Stimulated activated memory B cell treated with anti-CD40 and anti-IgM and Interleukin-4, amounts not matched to agents 10 μg/mL and 1 μg/mL and 100 μg/mL, for 72 hours (primary cell): ENCODE measurements around the gene KMT5C.

ENCODE experiments used
- ATAC-seq: fragments of 150-1000 bp; cut with Tn5 transposase; 2 replicates; pipeline ENCODE4 v1.10.0; 2021
- H3K27ac Mint-ChIP-seq: one replicate; pipeline ENCODE4 v1.8.0; 2022; ENCODE audit warnings: mild to moderate bottlenecking, mixed read lengths
- H3K27me3 Mint-ChIP-seq: one replicate; pipeline ENCODE4 v1.8.0; 2022; ENCODE audit warnings: mixed read lengths
- H3K36me3 Mint-ChIP-seq: one replicate; pipeline ENCODE4 v1.8.0; 2022; ENCODE audit warnings: mixed read lengths
- H3K4me1 Mint-ChIP-seq: one replicate; pipeline ENCODE4 v1.8.0; 2022; ENCODE audit warnings: mixed read lengths
- H3K4me3 Mint-ChIP-seq: one replicate; pipeline ENCODE4 v1.8.0; 2022; ENCODE audit warnings: mild to moderate bottlenecking, moderate library complexity, mixed read lengths
- H3K9me3 Mint-ChIP-seq: one replicate; pipeline ENCODE4 v1.8.0; 2022; ENCODE audit warnings: mixed read lengths

Gene KMT5C

DNA sequence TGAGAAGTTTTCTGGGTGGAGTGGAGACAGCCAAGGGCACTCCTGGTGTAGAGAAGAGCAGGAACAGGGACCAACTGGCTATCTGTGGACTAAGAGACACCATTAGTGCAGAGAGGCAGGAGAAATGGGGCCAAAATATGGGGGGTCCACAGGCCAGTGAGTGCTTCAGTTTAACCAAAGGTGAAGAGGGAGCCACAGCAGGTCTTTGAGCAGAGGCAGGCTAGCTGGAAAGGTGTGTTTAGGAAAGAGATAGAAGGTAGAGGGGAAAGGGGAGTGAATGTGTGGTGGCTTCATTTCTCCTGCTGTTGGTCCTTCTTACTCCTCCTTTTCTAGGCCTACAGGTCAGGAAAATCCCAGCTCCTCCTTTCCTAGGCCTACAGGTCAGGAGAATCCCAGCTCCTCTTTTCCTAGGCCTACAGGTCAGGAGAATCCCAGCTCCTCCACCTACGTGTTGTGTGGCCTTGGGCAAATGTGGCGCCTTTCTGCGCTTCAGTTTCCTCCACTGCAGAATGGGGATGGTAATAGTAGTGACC, 42.9 kb downstream of the KMT5C start:
- no peak for ATAC-seq
- Mint-ChIP-seq H3K9me3 (no peaks in the 10 kb centered on the region), H3K4me3 (peak overlapping the region; percentile 89), H3K36me3 (peaks cover 20% of the 10 kb centered on the region), H3K4me1 (peaks cover 45% of the 10 kb centered on the region), H3K27ac (no peak overlapping the region), H3K27me3 (no peaks in the 10 kb centered on the region)

DNA sequence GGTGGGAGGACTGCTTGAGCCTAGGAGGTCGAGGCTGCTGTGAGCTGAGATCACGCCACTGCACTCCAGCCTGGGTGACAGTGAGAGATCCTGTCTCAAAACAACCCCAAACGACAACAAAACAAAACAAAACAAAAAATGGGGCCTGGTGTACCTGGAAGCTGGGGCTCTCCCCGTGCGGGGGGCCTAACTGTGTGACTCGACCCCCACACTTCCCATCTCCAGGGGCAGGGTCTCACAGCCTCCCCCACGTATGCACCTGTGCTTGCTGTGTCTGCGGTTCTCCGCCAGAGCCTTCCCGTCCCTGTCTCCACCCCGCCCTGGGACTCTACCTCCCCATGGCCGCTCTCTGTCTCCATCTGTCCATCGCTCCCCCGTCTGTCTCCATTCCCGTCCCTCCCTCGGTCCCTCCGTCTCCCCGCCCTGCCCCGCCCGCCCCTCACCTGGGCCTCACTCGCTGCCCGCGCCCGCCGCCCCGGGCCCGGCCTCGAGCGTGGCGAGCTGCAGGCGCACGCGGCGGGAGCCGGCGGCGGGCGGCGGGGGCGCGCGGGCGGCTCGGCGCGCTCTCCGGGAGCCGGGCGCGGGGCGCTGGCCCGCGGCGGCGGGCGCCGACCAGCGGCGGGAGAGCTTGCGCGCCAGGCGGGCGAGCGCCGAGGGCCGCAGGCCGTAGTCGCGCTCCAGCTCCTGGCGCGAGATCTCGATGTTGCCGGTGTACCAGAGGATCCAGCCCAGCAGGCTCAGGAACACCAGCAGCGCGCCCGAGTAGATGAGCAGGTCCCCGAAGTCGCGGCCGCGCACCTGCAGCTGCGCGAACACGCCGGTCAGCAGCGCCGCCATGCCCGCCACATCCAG, 43.8 kb downstream of the KMT5C start:
- Mint-ChIP-seq H3K4me3 (peak overlapping the region; percentile 89), H3K36me3 (peaks cover 28% of the 10 kb centered on the region), H3K4me1 (peaks cover 53% of the 10 kb centered on the region), H3K27me3 (no peaks in the 10 kb centered on the region), H3K9me3 (no peaks in the 10 kb centered on the region), H3K27ac (peak overlapping the region; percentile 72)
- ATAC-seq, result peak; percentile 24

DNA sequence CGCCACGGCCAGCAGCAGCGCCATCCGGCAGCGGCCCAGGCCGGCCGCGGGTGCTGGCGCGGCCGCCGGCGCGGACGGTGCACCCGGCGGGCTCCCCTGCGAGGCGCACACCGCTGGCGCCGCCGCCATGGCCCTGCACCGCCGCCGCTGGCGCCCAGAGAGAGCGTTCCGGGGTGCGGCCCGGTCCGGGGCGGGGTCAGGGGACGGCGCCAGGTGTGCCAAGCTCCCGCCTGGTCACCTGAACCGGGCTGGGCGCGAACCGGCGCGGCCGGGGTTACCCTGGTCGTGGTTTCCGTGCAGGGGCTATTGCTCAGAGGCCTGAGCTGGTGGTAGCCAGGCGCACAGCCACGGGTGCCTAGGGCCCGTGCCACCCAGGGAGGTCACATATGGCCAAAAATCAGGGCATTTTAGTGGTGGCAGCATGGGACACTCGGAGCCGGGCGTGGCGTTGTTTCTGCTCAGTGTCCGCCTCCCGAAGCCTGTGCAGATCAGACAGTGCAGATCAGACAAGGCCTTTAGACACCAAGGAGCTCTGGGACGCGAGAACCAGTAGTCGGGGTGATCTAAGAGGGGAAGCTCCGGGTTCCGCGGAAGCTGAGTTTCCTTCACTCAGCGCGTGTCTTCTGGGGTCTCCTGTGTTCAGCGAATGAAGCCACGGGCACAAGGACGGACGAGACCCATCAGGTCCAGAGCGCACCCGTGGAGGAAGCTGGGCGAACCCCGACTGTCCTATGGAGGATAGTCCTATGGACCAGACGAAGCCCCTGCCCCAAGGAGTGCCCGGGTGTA, 44.6 kb downstream of the KMT5C start, which contains the start of gene TMEM238:
Gene TMEM238, minus strand, starts transcription at position 162 of the 789 bp plus-strand sequence. Its CDS starts 33 bp downstream, at position 129.
- Mint-ChIP-seq H3K36me3 (peaks cover 36% of the 10 kb centered on the region), H3K4me1 (peaks cover 61% of the 10 kb centered on the region), H3K9me3 (no peaks in the 10 kb centered on the region), H3K27me3 (no peaks in the 10 kb centered on the region), H3K4me3 (peak within 1 kb of the TSS; percentile 100), H3K27ac (peak within 1 kb of the TSS; percentile 99)
- ATAC-seq, result peak; percentile 48

DNA sequence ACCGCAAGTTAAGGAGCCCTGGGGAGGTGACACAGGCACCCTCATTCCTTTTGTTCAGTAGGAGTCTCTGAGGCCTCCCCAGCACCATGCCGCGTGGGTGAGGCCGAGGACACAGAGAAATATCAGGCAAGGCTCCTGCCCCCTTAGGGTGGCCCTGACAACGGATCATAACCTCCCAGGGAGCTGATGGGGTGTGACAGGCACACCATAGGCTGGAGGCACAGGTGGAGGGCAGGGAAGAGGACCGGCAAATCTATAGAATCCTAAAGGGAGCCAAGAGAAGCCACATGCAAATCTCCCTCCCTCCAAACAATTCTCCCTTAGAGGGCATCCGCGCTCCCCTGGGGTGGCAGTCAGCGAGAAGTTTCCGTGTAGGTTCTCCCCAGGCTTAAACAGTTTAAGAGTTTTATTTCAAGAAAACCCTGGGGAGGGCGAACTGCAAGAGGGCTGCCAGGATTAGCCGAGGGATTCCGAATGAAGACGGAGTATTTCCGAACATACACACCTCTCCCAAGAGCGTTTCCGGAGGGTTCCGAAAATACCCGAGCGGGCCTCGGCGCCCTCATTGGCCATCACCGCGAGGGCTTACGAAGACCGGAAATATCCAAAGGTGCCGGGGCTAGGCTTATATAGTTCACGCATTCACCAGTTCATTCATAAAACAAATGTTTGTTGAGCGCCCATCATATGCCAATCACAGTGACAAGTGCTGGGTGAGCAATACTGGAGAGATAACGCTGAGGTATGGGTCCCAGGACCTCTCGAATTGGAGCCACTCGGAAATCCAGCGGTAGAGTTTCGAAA, 45.4 kb downstream of the KMT5C start:
- H3K36me3 Mint-ChIP-seq, result peaks cover 44% of the 10 kb centered on the region
- peak; percentile 87 for ATAC-seq

DNA sequence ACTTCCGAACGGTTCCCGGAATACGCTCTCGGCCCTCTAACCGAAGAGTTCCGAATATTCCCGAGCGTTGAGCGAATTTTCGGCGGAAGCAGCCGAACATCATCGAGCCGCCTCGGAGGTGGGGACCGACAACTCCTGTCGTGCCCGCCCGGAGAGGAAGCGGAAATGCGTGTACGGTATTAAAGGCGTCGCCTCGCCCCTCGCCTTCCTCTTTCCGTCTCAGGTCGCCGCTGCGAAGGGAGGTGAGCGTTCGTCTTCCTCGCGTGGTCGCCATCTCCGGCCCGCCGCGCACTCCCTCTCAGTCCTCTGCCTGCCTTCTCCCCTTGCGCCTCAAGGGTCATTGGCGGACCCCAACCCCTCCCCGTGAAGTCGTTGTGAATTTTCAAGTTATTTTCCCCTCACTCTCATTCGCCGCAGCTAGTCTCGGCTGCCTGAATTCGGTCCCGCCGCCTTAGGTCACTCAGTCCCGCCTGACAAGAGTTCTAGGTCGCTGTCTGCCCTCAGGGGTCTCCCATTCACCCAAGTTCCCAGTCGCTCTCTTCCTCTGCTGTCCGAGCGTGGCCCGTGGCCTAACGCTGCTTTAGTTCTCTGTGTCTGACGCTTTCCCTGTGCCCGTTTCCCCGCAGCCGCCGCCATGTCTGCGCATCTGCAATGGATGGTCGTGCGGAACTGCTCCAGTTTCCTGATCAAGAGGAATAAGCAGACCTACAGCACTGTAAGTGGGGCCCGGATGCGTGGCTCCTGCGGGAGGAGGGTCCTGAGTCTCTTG, 46.2 kb downstream of the KMT5C start, which contains the start of gene RPL28:
Gene RPL28, plus strand, starts transcription at position 209 of the 769 bp plus-strand sequence. Its CDS starts 426 bp downstream, at position 635.
- Mint-ChIP-seq H3K9me3 (no peaks in the 10 kb centered on the region), H3K27ac (peak within 1 kb of the TSS; percentile 99), H3K36me3 (peaks cover 52% of the 10 kb centered on the region), H3K4me3 (peak within 1 kb of the TSS; percentile 100), H3K4me1 (peaks cover 77% of the 10 kb centered on the region), H3K27me3 (no peaks in the 10 kb centered on the region)
- ATAC-seq, result peak; percentile 90

More for the DNA sequence above, 45.4 kb downstream of the KMT5C start:
- Mint-ChIP-seq H3K4me1 (peaks cover 69% of the 10 kb centered on the region), H3K9me3 (no peaks in the 10 kb centered on the region), H3K4me3 (peak overlapping the region; percentile 100), H3K27ac (peak overlapping the region; percentile 99), H3K27me3 (no peaks in the 10 kb centered on the region)

DNA sequence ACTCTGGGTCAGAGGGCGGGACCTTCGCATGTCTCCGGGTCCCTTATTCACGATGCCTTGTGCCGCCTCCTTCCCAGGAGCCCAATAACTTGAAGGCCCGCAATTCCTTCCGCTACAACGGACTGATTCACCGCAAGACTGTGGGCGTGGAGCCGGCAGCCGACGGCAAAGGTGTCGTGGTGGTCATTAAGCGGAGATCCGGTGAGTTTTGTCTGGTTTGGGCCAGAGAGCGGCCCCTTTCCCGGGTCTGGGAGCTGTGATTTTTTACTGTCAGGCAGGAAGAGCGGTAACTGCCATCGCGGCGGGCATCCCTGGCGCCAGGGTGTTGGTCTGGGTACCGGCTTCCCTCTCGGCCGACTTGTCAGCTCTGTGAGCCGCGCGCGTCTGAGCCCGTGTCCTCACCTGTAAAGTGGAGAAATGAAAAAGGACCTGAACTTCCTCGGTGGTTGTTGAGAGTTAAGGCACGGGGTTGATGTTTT, 46.9 kb downstream of the KMT5C start:
- Mint-ChIP-seq H3K9me3 (no peaks in the 10 kb centered on the region), H3K27ac (peak overlapping the region; percentile 99), H3K4me3 (peak overlapping the region; percentile 100), H3K36me3 (peaks cover 53% of the 10 kb centered on the region), H3K27me3 (no peaks in the 10 kb centered on the region), H3K4me1 (peaks cover 79% of the 10 kb centered on the region)
- ATAC-seq, result no peak

DNA sequence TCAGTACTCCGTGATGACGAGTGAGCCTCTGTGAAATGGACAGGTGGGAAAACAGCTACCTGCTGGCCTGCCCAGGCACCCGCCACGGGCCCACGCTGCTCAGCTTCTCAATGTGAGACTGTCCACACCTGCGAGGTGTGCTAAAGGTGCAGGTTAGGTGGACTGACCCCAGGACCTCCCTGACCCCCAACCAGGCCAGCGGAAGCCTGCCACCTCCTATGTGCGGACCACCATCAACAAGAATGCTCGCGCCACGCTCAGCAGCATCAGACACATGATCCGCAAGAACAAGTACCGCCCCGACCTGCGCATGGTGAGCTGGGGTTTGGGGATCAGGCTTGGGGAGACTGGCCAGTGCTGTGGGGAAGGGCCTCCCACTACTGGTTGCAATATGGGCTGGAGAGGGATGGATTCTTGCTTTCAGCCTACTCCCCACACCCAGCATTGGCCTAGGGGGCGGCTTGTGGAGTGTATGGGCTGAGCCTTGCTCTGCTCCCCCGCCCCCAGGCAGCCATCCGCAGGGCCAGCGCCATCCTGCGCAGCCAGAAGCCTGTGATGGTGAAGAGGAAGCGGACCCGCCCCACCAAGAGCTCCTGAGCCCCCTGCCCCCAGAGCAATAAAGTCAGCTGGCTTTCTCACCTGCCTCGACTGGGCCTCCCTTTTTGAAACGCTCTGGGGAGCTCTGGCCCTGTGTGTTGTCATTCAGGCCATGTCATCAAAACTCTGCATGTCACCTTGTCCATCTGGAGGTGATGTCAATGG, 48.2 kb downstream of the KMT5C start:
- Mint-ChIP-seq H3K9me3 (no peaks in the 10 kb centered on the region), H3K4me1 (peaks cover 71% of the 10 kb centered on the region), H3K27ac (peak overlapping the region; percentile 99), H3K4me3 (peak overlapping the region; percentile 100), H3K27me3 (no peaks in the 10 kb centered on the region), H3K36me3 (peaks cover 53% of the 10 kb centered on the region)
- no peak for ATAC-seq

DNA sequence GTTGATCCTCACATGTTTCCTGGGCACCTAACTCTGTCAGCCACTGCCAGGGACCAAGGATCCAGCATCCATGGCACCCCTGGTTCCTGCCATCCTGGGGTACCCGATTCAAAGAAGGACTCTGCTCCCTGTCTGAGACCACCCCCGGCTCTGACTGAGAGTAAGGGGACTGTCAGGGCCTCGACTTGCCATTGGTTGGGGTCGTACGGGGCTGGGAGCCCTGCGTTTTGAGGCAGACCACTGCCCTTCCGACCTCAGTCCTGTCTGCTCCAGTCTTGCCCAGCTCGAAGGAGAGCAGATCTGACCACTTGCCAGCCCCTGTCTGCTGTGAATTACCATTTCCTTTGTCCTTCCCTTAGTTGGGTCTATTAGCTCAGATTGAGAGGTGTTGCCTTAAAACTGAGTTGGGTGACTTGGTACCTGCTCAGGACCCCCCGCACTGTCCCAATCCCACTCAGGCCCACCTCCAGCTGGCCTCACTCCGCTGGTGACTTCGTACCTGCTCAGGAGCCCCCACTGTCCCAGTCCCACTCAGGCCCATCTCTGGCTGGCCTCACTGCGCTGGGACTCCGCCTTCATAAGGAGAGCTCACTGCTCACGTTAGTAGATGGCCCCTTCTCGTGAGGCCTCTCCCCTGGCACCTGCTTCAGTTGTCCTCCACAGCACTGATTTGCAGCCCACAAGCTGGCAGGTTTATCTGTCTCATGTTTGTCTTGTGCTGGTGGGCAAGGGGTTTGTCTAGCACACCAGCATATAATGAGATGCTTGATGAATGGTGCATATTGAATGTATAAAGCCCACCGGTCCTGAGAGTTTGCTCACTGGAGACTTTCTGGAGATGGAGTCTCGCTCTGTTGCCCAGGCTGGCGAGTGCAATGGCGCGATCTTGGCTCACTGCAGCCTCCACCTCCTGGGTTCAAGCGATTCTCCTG, 50.0 kb downstream of the KMT5C start:
- H3K4me1 Mint-ChIP-seq, result peaks cover 61% of the 10 kb centered on the region
- peak overlapping the region; percentile 52 for H3K27ac Mint-ChIP-seq
- H3K36me3 Mint-ChIP-seq, result peaks cover 53% of the 10 kb centered on the region
- H3K27me3 Mint-ChIP-seq, result no peaks in the 10 kb centered on the region
- ATAC-seq, result no peak
- peak overlapping the region; percentile 27 for H3K4me3 Mint-ChIP-seq
- no peaks in the 10 kb centered on the region for H3K9me3 Mint-ChIP-seq

DNA sequence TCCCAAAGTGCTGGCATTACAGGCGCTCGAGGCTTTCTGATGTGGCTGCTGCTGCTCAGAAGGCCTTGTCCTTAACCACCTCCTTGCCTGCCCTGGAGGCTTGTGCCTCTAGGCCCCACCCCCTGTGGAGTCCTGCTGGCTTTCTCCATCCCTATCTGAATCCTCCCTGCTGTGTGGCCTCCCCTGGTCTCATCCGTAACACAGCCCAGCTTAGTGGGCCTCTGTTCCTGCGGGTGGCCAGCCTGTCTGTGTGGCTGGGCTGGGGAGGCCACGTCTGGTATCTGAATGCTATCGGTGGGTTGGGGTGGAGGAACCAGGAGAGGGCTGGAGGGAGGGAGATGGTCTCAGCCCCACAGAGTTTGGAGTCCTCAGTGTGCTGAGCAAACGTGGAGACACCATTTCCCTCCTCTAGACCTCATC, 50.8 kb downstream of the KMT5C start:
- Mint-ChIP-seq H3K36me3 (peaks cover 53% of the 10 kb centered on the region), H3K9me3 (no peaks in the 10 kb centered on the region), H3K4me3 (peak overlapping the region; percentile 10), H3K4me1 (peaks cover 53% of the 10 kb centered on the region), H3K27me3 (no peaks in the 10 kb centered on the region), H3K27ac (peak overlapping the region; percentile 52)
- ATAC-seq, result no peak

DNA sequence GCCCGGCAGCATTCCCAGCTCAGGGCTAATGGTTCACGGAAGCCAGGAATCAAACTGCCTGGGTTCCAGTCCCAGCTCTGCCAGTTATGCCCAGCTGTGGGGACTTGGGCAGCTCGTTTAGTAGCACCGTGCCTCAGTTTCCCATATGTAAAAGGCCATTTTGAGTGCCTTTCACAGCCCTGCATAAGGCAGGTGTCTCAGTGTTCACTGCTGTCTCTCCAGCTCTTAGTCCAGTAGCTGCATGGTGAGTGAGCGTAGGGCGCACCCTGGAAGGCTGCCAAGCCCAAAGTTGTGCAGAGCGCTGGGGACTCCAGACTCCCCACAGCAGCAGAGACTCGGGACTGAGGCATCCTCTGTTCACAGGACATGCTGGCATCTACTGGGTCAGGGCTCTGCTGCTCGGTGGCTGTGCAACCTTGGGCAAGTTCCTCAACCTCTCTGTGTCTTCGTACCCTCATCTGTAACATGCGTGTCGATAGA, 51.6 kb downstream of the KMT5C start:
- no peak overlapping the region for H3K27ac Mint-ChIP-seq
- H3K9me3 Mint-ChIP-seq, result no peaks in the 10 kb centered on the region
- ATAC-seq, result no peak
- no peak overlapping the region for H3K4me3 Mint-ChIP-seq
- H3K4me1 Mint-ChIP-seq, result peaks cover 52% of the 10 kb centered on the region
- H3K27me3 Mint-ChIP-seq, result no peaks in the 10 kb centered on the region
- H3K36me3 Mint-ChIP-seq, result peaks cover 46% of the 10 kb centered on the region

DNA sequence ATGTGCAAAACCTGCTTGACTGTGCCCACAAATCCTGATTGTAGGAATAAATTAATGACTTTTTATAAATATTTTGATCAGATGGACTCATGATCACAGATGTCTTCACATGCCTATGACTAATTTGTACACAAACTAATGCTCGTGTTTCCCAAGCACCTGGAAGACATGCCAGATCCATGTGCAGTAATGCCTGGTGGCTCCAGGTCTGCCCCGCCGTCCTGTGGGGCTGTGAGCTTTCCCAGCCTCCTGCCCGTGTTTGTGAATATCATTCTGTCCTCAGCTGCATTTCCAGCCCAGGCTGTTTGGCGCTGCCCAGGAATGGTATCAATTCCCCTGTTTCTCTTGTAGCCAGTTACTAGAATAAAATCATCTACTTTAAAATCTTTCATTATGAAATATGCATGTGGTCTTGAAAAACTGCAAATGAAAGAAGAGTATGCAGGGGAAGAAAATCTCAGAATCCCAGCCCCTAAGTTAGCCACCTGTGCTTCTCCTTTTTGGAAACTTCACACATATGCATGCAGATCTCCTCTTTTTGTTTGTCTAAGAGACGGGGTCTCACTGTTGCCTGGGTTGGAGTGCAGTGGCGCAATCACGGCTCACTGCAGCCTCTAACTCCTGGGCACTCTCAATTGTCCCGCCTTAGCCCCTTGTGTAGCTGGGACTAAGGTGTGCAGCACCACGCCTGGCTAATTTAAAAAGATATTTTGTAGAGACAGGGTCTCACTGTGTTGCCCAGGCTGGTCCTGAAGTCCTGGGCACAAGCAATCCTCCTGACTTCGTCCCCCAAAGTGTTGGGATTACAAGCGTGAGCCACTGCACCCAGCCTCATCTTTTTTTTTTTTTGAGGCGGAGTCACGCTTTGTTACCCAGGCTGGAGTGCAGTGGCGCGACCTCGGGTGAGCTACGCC, 52.3 kb downstream of the KMT5C start:
- no peak for ATAC-seq
- peaks cover 45% of the 10 kb centered on the region for H3K4me1 Mint-ChIP-seq
- H3K36me3 Mint-ChIP-seq, result peaks cover 39% of the 10 kb centered on the region
- H3K9me3 Mint-ChIP-seq, result no peaks in the 10 kb centered on the region
- no peak overlapping the region for H3K4me3 Mint-ChIP-seq
- no peak overlapping the region for H3K27ac Mint-ChIP-seq
- H3K27me3 Mint-ChIP-seq, result no peaks in the 10 kb centered on the region
